Skeletal muscle satellite cell (primary cell): ENCODE measurements around the gene TPI1.
"Not testable (repeated sequence)": the region's sequence is repeated elsewhere in the genome, so short reads cannot be mapped to it uniquely, and the experiment has no call there.

Experiments used
- H3K27me3 ChIP-seq: 2 replicates; pipeline ENCODE4 v1.7.0; 2013; ENCODE audit warnings: low read length; ENCODE audit not compliant: control insufficient read depth, insufficient read depth
- H3K36me3 ChIP-seq: 2 replicates; pipeline ENCODE4 v1.7.0; 2013; ENCODE audit warnings: mild to moderate bottlenecking, control low read depth, low read length; ENCODE audit not compliant: insufficient read depth
- H3K4me1 ChIP-seq: 2 replicates; pipeline ENCODE4 v1.7.0; 2013; ENCODE audit warnings: low read length; ENCODE audit not compliant: control insufficient read depth, insufficient read depth
- H3K4me2 ChIP-seq: 2 replicates; pipeline ENCODE4 v1.7.0; 2013; ENCODE audit warnings: mild to moderate bottlenecking, low read length
- H3K4me3 ChIP-seq: 2 replicates; pipeline ENCODE4 v1.7.0; 2013; ENCODE audit warnings: low read length
- H3K9ac ChIP-seq: 2 replicates; pipeline ENCODE4 v1.7.0; 2013; ENCODE audit warnings: mild to moderate bottlenecking, low read depth, low read length, moderate library complexity
- H3K9me3 ChIP-seq: replicated peaks from 2 replicates; pipeline ENCODE4 v1.7.0; 2013; ENCODE audit warnings: mild to moderate bottlenecking, control low read depth, low read length

The TPI1 gene

GRCh38 chr12:6865307-6865706 lies 2.0 kb upstream of the TPI1 start:
- Histone ChIP-seq H3K36me3 (peaks cover 70% of the 10 kb centered on the region), H3K4me1 (peaks cover 27% of the 10 kb centered on the region)
- H3K4me2 ChIP-seq, H3K9ac ChIP-seq, H3K27me3 ChIP-seq, H3K9me3 ChIP-seq, H3K4me3 ChIP-seq: not testable (repeated sequence)

GRCh38 chr12:6866163-6866919 lies 990 bp upstream of the TPI1 start:
- Histone ChIP-seq H3K4me1 (peaks cover 36% of the 10 kb centered on the region), H3K27me3 (no peaks in the 10 kb centered on the region), H3K4me2 (peak overlapping the region; percentile 86), H3K9ac (peak overlapping the region; percentile 77), H3K4me3 (peak overlapping the region; percentile 97), H3K9me3 (no peaks in the 10 kb centered on the region), H3K36me3 (peaks cover 70% of the 10 kb centered on the region)

GRCh38 chr12:6866920-6867412 lies 365 bp upstream of the TPI1 start:
- peaks cover 42% of the 10 kb centered on the region for H3K4me1 ChIP-seq
- H3K9me3 ChIP-seq, result no peaks in the 10 kb centered on the region
- peak overlapping the region; percentile 86 for H3K4me2 ChIP-seq
- H3K27me3 ChIP-seq, result no peaks in the 10 kb centered on the region
- peak overlapping the region; percentile 97 for H3K4me3 ChIP-seq
- H3K9ac ChIP-seq, result peak overlapping the region; percentile 77
- H3K36me3 ChIP-seq, result peaks cover 70% of the 10 kb centered on the region

GRCh38 chr12:6868211-6869048 lies 1.1 kb downstream of the TPI1 start:
- Histone ChIP-seq H3K9me3 (no peaks in the 10 kb centered on the region), H3K4me3 (peak overlapping the region; percentile 97), H3K9ac (peak overlapping the region; percentile 96), H3K4me1 (peaks cover 46% of the 10 kb centered on the region), H3K27me3 (no peaks in the 10 kb centered on the region), H3K36me3 (peaks cover 59% of the 10 kb centered on the region), H3K4me2 (peak overlapping the region; percentile 86)

GRCh38 chr12:6869049-6870021 lies 2.0 kb downstream of the TPI1 start:
- Histone ChIP-seq H3K36me3 (peaks cover 52% of the 10 kb centered on the region), H3K27me3 (no peaks in the 10 kb centered on the region), H3K4me1 (peaks cover 46% of the 10 kb centered on the region), H3K9me3 (no peaks in the 10 kb centered on the region), H3K4me3 (peak overlapping the region; percentile 97), H3K9ac (peak overlapping the region; percentile 96), H3K4me2 (peak overlapping the region; percentile 86)

GRCh38 chr12:6870304-6870703 lies 3.0 kb downstream of the TPI1 start:
- peaks cover 46% of the 10 kb centered on the region for H3K36me3 ChIP-seq
- not testable (repeated sequence) for H3K27me3 ChIP-seq, H3K4me2 ChIP-seq, H3K9me3 ChIP-seq, H3K9ac ChIP-seq, H3K4me3 ChIP-seq
- peaks cover 46% of the 10 kb centered on the region for H3K4me1 ChIP-seq

- H3K9me3 ChIP-seq, result no peaks in the 10 kb centered on the region
- H3K4me2 ChIP-seq, result peak overlapping the region; percentile 99
- H3K4me3 ChIP-seq, result peak overlapping the region; percentile 81
- H3K36me3 ChIP-seq, result peaks cover 36% of the 10 kb centered on the region
- H3K9ac ChIP-seq, result peak overlapping the region; percentile 86
- peaks cover 43% of the 10 kb centered on the region for H3K4me1 ChIP-seq
- no peaks in the 10 kb centered on the region for H3K27me3 ChIP-seq
Observed at GRCh38 chr12:6871052-6871957, 4.0 kb downstream of the TPI1 start.

- Histone ChIP-seq H3K4me2 (peak overlapping the region; percentile 99), H3K4me1 (peaks cover 34% of the 10 kb centered on the region), H3K4me3 (peak overlapping the region; percentile 81), H3K9ac (peak overlapping the region; percentile 86), H3K36me3 (peaks cover 36% of the 10 kb centered on the region), H3K27me3 (no peaks in the 10 kb centered on the region), H3K9me3 (no peaks in the 10 kb centered on the region)
Observed at GRCh38 chr12:6872073-6873048, 5.0 kb downstream of the TPI1 start.

- Histone ChIP-seq H3K4me1 (peaks cover 34% of the 10 kb centered on the region), H3K9ac (peak within 1 kb of the TSS; percentile 86), H3K4me3 (peak within 1 kb of the TSS; percentile 81), H3K9me3 (no peaks in the 10 kb centered on the region), H3K4me2 (peak within 1 kb of the TSS; percentile 99), H3K27me3 (no peaks in the 10 kb centered on the region), H3K36me3 (peaks cover 36% of the 10 kb centered on the region)
Observed at GRCh38 chr12:6873094-6874014, 6.0 kb downstream of the TPI1 start, which contains the start of gene SPSB2. Gene SPSB2, minus strand, starts transcription at chr12:6873303. Its CDS starts 402 bp downstream, at chr12:6872901.
